ENCODE results near the gene GAS1.

GRCh38 chr9:86978413-86978812 is 31.1 kb upstream of the GAS1 start:
- TF ChIP-seq POLR2A (IDR thresholded peaks at IDR 0.05; ENCODE audit: low read length) (no peak), GATA1 (IDR thresholded peaks at IDR 0.05; ENCODE audit: low read depth, low read length) (no peak)

All from erythroblast (primary cell).